OCI-LY7 (cell line): ENCODE data around the gene CELF1.
A peak's percentile ranks its signal among the peaks of the same experiment; 100 is the strongest.

Experiments used
- CTCF ChIP-seq: fragments of 200-600 bp; sonication (generic); conservative IDR thresholded peaks from 2 replicates; pipeline ENCODE4 v1.5.1; 2014; ENCODE audit warnings: mild to moderate bottlenecking, antibody characterized with exemption, low read length, moderate library complexity, mixed read lengths
- EZH2phosphoT487 ChIP-seq: fragments of 200-600 bp; sonication (generic); IDR thresholded peaks from 2 replicates; pipeline ENCODE4 v1.6.1; 2018; ENCODE audit warnings: low read depth, borderline replicate concordance, mild to moderate bottlenecking, mixed run types, antibody characterized with exemption, low read length, moderate library complexity, mixed read lengths

DNA sequence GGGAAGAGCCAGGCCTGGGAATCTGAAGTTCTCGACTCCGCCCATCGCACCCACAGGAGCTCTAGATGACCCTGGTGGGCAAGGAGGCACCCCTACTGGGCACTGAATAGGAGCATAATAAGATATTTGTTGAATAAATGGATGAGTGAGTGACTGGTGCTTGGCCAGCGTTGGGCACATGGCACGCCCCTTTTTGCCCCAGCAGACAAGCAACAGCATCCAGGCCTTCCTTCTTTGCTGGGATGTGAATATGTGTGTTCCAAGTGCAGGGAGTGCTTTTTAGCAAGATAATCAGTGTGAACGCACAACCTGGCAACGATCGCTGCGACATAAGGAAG lies 443 bp upstream of the CELF1 start:
- TF ChIP-seq CTCF = peak; percentile 43; the same call in 1 of the 2 replicates
- TF ChIP-seq EZH2phosphoT487 = no peak
